HepG2 (cell line): Measurements from ENCODE around the gene DNAJC18. TPM values are rescaled to one million over a fixed set of nuclear protein-coding genes. Genes with fewer than 3 reads are reported as not detected.

ENCODE experiments used
- BHLHE40 ChIP-seq: IDR thresholded peaks from 2 replicates; pipeline ENCODE4 v1.6.1; 2011; ENCODE audit warnings: low read length, improper control_type of control experiment
- BORCS8-MEF2B ChIP-seq: sonication (generic); formaldehyde crosslinking; IDR thresholded peaks from 2 replicates; pipeline ENCODE4 v1.8.0; 2022; ENCODE audit warnings: mild to moderate bottlenecking, missing genetic modification reagents
- CEBPG ChIP-seq: IDR thresholded peaks from 2 replicates; pipeline ENCODE4 v1.6.1; 2016
- GLI4 ChIP-seq: sonication (generic); formaldehyde crosslinking; IDR thresholded peaks from 2 replicates; pipeline ENCODE4 v1.5.1; 2020; ENCODE audit warnings: missing genetic modification reagents, mild to moderate bottlenecking, moderate library complexity, borderline replicate concordance
- GPN1 ChIP-seq: sonication (generic); formaldehyde crosslinking; IDR thresholded peaks from 2 replicates; pipeline ENCODE4 v1.5.1; 2020; ENCODE audit warnings: missing genetic modification reagents, borderline replicate concordance
- HNF4A ChIP-seq: sonication (generic); formaldehyde crosslinking; IDR thresholded peaks from 2 replicates; pipeline ENCODE4 v1.4.0; 2020; ENCODE audit warnings: missing genetic modification reagents
- KAT8 ChIP-seq: IDR thresholded peaks from 2 replicates; pipeline ENCODE4 v1.6.1; 2016; ENCODE audit warnings: missing genetic modification reagents, missing compliant biosample characterization
- KDM4B ChIP-seq: sonication (generic); formaldehyde crosslinking; IDR thresholded peaks from 2 replicates; pipeline ENCODE4 v1.4.0; 2020; ENCODE audit warnings: missing genetic modification reagents
- MIER2 ChIP-seq: IDR thresholded peaks from 2 replicates; pipeline ENCODE4 v1.6.1; 2016; ENCODE audit warnings: missing biosample characterization, missing genetic modification reagents
- NPAS2 ChIP-seq: sonication (generic); formaldehyde crosslinking; IDR thresholded peaks from 2 replicates; pipeline ENCODE4 v1.8.0; 2022; ENCODE audit warnings: mild to moderate bottlenecking, missing genetic modification reagents, borderline replicate concordance
- PHF20 ChIP-seq: sonication (generic); formaldehyde crosslinking; IDR thresholded peaks from 2 replicates; pipeline ENCODE4 v1.5.0; 2020; ENCODE audit warnings: mild to moderate bottlenecking, missing genetic modification reagents
- PLRG1 ChIP-seq: fragments of 450-650 bp; conservative IDR thresholded peaks from 2 replicates; pipeline ENCODE4 v1.6.1; 2016
- POGZ ChIP-seq: sonication (generic); formaldehyde crosslinking; IDR thresholded peaks from 2 replicates; pipeline ENCODE4 v1.4.0; 2020; ENCODE audit warnings: mild to moderate bottlenecking, missing genetic modification reagents
- POLR2G ChIP-seq: fragments of 200-400 bp; formaldehyde crosslinking; IDR thresholded peaks from 2 replicates; pipeline ENCODE4 v1.6.1; 2018; ENCODE audit warnings: mild to moderate bottlenecking, low read depth, low read length, moderate library complexity
- RAD51 ChIP-seq: fragments of 450-650 bp; IDR thresholded peaks from 2 replicates; pipeline ENCODE4 v1.6.1; 2016; ENCODE audit warnings: borderline replicate concordance
- SAP130 ChIP-seq: IDR thresholded peaks from 2 replicates; pipeline ENCODE4 v1.6.1; 2016; ENCODE audit warnings: low read depth
- SNRNP70 ChIP-seq: fragments of 200-400 bp; formaldehyde crosslinking; IDR thresholded peaks from 2 replicates; pipeline ENCODE4 v1.6.1; 2017; ENCODE audit warnings: mild to moderate bottlenecking, low read depth, low read length, moderate library complexity
- SOX6 ChIP-seq, 2 experiments: fragments of 450-650 bp in 1 of 2; sonication (generic) in 1 of 2; formaldehyde crosslinking in 1 of 2; IDR thresholded peaks; 2 replicates each; pipeline versions ENCODE4 v1.4.0 to v1.6.1; 2017 to 2020; ENCODE audit warnings: antibody characterized with exemption in 1 of 2, mild to moderate bottlenecking in 1 of 2, missing genetic modification reagents in 1 of 2
- ZBTB42 ChIP-seq: sonication (generic); formaldehyde crosslinking; IDR thresholded peaks from 2 replicates; pipeline ENCODE4 v1.5.0; 2020; ENCODE audit warnings: mild to moderate bottlenecking, missing genetic modification reagents
- ZMYM4 ChIP-seq: sonication (generic); formaldehyde crosslinking; IDR thresholded peaks from 2 replicates; pipeline ENCODE4 v1.8.1; 2023; ENCODE audit warnings: mild to moderate bottlenecking, missing genetic modification reagents
- ZNF17 ChIP-seq: sonication (generic); formaldehyde crosslinking; IDR thresholded peaks from 2 replicates; pipeline ENCODE4 v1.5.0; 2020; ENCODE audit warnings: mild to moderate bottlenecking, missing genetic modification reagents
- ZNF496 ChIP-seq: sonication (generic); formaldehyde crosslinking; IDR thresholded peaks from 2 replicates; pipeline ENCODE4 v1.8.1; 2023; ENCODE audit warnings: mild to moderate bottlenecking, moderate library complexity, missing genetic modification reagents; ENCODE audit not compliant: insufficient replicate concordance
- ZNF644 ChIP-seq: IDR thresholded peaks from 2 replicates; pipeline ENCODE4 v1.6.1; 2016; ENCODE audit warnings: low read depth
- ZNF672 ChIP-seq: sonication (generic); formaldehyde crosslinking; IDR thresholded peaks from 2 replicates; pipeline ENCODE4 v1.8.1; 2022; ENCODE audit warnings: missing genetic modification reagents
- polyA plus RNA-seq, 8 experiments: library from polyadenylated mRNA; depleted of rRNA in 3 of 8; stranded (reverse) in 7 of 8; unstranded in 1 of 8; fragments of >200 nt; fragmentation: Illumina TruSeq in 4 of 8; extraction: Trizol in 4 of 8; gene quantifications; 2 replicates each; pipeline versions ENCODE4 v1.2.1 to v1.2.3, GENCODE V29; 2011 to 2016; ENCODE audit warnings: low read depth in 4 of 8, missing spikeins in 1 of 8, mixed read lengths in 1 of 8; ENCODE audit not compliant: insufficient read depth in 1 of 8
- total RNA-seq, 5 experiments: library from RNA; depleted of rRNA; stranded (reverse); fragments of >200 nt; fragmentation: Illumina TruSeq; extraction: Trizol; gene quantifications; 2 replicates each; pipeline ENCODE4 v1.2.3, GENCODE V29; 2016; ENCODE audit warnings: low read depth in 1 of 5
- TF ChIP-seq, protein P1 (sequence below): sonication (generic); formaldehyde crosslinking; conservative IDR thresholded peaks from 2 replicates; pipeline ENCODE4 v1.4.0; 2020; ENCODE audit warnings: mild to moderate bottlenecking, missing genetic modification reagents, moderate library complexity
- TF ChIP-seq, protein P2 (sequence below): IDR thresholded peaks from 2 replicates; pipeline ENCODE4 v1.6.1; 2016; ENCODE audit warnings: missing genetic modification reagents, missing compliant biosample characterization
- TF ChIP-seq, protein P3 (sequence below): IDR thresholded peaks from 2 replicates; pipeline ENCODE4 v1.6.1; 2016
- TF ChIP-seq, protein P4 (sequence below): sonication (generic); formaldehyde crosslinking; IDR thresholded peaks from 2 replicates; pipeline ENCODE4 v1.8.0; 2022; ENCODE audit warnings: mild to moderate bottlenecking, missing genetic modification reagents; ENCODE audit not compliant: insufficient replicate concordance

Gene DNAJC18
- total and polyA plus RNA-seq, 2 of the 13 experiments (the other 11 are each of a cell fraction or from before 2014, with no cell fraction given), result 6.5 to 6.6 TPM

DNA sequence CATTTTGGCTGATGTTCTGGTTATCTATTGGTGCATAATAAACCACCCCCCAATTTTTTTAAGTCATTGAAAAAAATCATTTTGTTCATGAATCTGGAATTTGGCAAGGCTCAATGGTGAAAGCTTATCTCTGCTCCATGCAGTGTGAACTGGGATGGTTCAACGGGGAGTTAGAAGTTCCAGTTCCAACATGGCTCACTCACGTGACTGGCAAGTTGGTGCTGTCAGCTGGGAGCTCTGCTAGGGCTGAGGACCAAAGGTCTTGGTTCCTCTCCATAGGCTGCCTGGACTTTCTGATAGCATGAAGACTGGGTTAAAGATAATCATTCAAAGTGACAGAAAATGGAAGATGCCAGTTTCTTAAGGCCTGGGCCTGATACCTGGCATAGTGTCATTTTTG is 32.4 kb downstream of the DNAJC18 start (continued):
- TF ChIP-seq KAT8 (CRISPR knock-in tag) (peak; percentile 56; the same call in 1 of the 2 replicates), SNRNP70 (no peak), ZMYM4 (peak; percentile 48; the same call in 1 of the 2 replicates), HNF4A (peak; percentile 66), BHLHE40 (peak; percentile 93), SOX6 (IDR thresholded peaks at IDR 0.05) (no peak), SOX6 (CRISPR knock-in tag; IDR thresholded peaks at IDR 0.05) (no peak), ZNF17 (CRISPR knock-in tag) (no peak), SAP130 (CRISPR knock-in tag) (peak; percentile 55; the same call in 1 of the 2 replicates), KDM4B (CRISPR knock-in tag) (no peak), GPN1 (CRISPR knock-in tag) (no peak), GLI4 (CRISPR knock-in tag) (no peak), NPAS2 (no peak), ZNF496 (no peak), ZBTB42 (CRISPR knock-in tag) (no peak), CEBPG (no peak), POGZ (peak; percentile 64; the same call in 1 of the 2 replicates), ZNF644 (peak; percentile 73), RAD51 (peak; percentile 38; the same call in 1 of the 2 replicates), ZNF672 (no peak), MIER2 (CRISPR knock-in tag) (no peak), PHF20 (CRISPR knock-in tag) (peak; percentile 64), POLR2G (no peak), PLRG1 (no peak), BORCS8-MEF2B (CRISPR knock-in tag) (no peak)
- TF ChIP-seq, protein P1, sequence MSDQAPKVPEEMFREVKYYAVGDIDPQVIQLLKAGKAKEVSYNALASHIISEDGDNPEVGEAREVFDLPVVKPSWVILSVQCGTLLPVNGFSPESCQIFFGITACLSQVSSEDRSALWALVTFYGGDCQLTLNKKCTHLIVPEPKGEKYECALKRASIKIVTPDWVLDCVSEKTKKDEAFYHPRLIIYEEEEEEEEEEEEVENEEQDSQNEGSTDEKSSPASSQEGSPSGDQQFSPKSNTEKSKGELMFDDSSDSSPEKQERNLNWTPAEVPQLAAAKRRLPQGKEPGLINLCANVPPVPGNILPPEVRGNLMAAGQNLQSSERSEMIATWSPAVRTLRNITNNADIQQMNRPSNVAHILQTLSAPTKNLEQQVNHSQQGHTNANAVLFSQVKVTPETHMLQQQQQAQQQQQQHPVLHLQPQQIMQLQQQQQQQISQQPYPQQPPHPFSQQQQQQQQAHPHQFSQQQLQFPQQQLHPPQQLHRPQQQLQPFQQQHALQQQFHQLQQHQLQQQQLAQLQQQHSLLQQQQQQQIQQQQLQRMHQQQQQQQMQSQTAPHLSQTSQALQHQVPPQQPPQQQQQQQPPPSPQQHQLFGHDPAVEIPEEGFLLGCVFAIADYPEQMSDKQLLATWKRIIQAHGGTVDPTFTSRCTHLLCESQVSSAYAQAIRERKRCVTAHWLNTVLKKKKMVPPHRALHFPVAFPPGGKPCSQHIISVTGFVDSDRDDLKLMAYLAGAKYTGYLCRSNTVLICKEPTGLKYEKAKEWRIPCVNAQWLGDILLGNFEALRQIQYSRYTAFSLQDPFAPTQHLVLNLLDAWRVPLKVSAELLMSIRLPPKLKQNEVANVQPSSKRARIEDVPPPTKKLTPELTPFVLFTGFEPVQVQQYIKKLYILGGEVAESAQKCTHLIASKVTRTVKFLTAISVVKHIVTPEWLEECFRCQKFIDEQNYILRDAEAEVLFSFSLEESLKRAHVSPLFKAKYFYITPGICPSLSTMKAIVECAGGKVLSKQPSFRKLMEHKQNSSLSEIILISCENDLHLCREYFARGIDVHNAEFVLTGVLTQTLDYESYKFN (CRISPR knock-in tag), result 0 out of 2 replicates have a peak, but pooled peaks have one; percentile 34
- TF ChIP-seq, protein P2, sequence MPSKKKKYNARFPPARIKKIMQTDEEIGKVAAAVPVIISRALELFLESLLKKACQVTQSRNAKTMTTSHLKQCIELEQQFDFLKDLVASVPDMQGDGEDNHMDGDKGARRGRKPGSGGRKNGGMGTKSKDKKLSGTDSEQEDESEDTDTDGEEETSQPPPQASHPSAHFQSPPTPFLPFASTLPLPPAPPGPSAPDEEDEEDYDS, result no peak
- TF ChIP-seq, protein P3, sequence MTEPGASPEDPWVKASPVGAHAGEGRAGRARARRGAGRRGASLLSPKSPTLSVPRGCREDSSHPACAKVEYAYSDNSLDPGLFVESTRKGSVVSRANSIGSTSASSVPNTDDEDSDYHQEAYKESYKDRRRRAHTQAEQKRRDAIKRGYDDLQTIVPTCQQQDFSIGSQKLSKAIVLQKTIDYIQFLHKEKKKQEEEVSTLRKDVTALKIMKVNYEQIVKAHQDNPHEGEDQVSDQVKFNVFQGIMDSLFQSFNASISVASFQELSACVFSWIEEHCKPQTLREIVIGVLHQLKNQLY, result no peak
- TF ChIP-seq, protein P4, sequence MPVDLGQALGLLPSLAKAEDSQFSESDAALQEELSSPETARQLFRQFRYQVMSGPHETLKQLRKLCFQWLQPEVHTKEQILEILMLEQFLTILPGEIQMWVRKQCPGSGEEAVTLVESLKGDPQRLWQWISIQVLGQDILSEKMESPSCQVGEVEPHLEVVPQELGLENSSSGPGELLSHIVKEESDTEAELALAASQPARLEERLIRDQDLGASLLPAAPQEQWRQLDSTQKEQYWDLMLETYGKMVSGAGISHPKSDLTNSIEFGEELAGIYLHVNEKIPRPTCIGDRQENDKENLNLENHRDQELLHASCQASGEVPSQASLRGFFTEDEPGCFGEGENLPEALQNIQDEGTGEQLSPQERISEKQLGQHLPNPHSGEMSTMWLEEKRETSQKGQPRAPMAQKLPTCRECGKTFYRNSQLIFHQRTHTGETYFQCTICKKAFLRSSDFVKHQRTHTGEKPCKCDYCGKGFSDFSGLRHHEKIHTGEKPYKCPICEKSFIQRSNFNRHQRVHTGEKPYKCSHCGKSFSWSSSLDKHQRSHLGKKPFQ (CRISPR knock-in tag), result peak; percentile 92
